Right lobe of liver (tissue), 4 donors: ENCODE results near the gene ADARB1.

ENCODE experiments used
- POLR2A ChIP-seq: fragments of 450-650 bp; IDR thresholded peaks from one replicate; pipeline ENCODE4 v1.6.1; 2017; ENCODE audit warnings: antibody characterized with exemption, mild to moderate bottlenecking
- TF ChIP-seq, protein P1 (sequence below), 4 donors: fragments of 200-600 bp in 3 of 4; fragments of 450-650 bp in 1 of 4; IDR thresholded peaks; one replicate each; pipeline versions ENCODE4 v1.5.1 to v1.8.0; 2016 to 2022; ENCODE audit warnings: antibody characterized with exemption in 4 of 4, mild to moderate bottlenecking in 2 of 4
- donor health status: DM: no; HTN: no; CAD: no.
- donor health status: DM: no; HTN: no; CAD: no.
- donor health status: DM: no; HTN: yes; CAD: no.

DNA sequence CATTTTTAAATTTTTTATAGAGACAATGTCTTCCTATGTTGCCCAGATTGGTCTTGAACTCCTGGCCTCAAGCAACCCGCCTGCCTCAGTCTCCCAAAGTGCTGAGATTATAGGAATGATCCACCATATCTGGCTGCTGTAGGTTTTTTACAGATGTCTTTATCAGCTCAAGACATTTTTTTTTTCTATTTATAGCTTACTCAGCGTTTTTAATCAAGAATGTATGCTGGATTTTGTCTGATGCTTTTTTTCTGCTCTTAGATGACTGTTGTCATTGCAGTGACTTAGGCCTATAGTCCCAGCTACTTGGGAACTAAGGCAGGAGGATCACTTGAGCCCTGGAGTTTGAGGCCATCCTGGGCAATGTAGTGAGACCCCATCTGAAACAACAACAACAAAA, 140.8 kb downstream of the ADARB1 start:
- TF ChIP-seq, protein P1, sequence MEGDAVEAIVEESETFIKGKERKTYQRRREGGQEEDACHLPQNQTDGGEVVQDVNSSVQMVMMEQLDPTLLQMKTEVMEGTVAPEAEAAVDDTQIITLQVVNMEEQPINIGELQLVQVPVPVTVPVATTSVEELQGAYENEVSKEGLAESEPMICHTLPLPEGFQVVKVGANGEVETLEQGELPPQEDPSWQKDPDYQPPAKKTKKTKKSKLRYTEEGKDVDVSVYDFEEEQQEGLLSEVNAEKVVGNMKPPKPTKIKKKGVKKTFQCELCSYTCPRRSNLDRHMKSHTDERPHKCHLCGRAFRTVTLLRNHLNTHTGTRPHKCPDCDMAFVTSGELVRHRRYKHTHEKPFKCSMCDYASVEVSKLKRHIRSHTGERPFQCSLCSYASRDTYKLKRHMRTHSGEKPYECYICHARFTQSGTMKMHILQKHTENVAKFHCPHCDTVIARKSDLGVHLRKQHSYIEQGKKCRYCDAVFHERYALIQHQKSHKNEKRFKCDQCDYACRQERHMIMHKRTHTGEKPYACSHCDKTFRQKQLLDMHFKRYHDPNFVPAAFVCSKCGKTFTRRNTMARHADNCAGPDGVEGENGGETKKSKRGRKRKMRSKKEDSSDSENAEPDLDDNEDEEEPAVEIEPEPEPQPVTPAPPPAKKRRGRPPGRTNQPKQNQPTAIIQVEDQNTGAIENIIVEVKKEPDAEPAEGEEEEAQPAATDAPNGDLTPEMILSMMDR (IDR thresholded peaks at IDR 0.05), result no peak
- TF ChIP-seq POLR2A, result no peak
